ENCODE results near the gene IQCH.

GRCh38 chr15:67254238-67255175, at the start of gene IQCH, which contains the start of gene AAGAB:
- TF ChIP-seq CTCF (conservative IDR thresholded peaks at IDR 0.05) (no peak), ZFX (IDR thresholded peaks at IDR 0.05) (peak; percentile 87)
